HFFc6 (cell line): ENCODE results near the gene UBE2V1. TPM values are rescaled to one million over a fixed set of nuclear protein-coding genes. Genes with fewer than 3 reads are reported as not detected.

ENCODE experiments used
- DNase-seq: peaks from one replicate; pipeline ENCODE4 v3.0.0-alpha.2; 2018
- H3K27ac Mint-ChIP-seq: 2 replicates; pipeline ENCODE4 v1.8.0; 2020; ENCODE audit warnings: mild to moderate bottlenecking, mixed read lengths
- H3K27me3 Mint-ChIP-seq: 2 replicates; pipeline ENCODE4 v1.8.0; 2021; ENCODE audit warnings: mild to moderate bottlenecking, moderate library complexity, mixed read lengths; ENCODE audit not compliant: insufficient read depth
- H3K36me3 Mint-ChIP-seq: 2 replicates; pipeline ENCODE4 v1.8.0; 2021; ENCODE audit warnings: low read depth, mixed read lengths
- H3K4me1 Mint-ChIP-seq: 2 replicates; pipeline ENCODE4 v1.8.0; 2020; ENCODE audit warnings: low read depth, mixed read lengths
- H3K4me3 Mint-ChIP-seq: 2 replicates; pipeline ENCODE4 v1.8.0; 2020; ENCODE audit warnings: mild to moderate bottlenecking, moderate library complexity, mixed read lengths
- H3K9me3 Mint-ChIP-seq: 2 replicates; pipeline ENCODE4 v1.8.0; 2020; ENCODE audit warnings: mild to moderate bottlenecking, mixed read lengths
- CTCF ChIP-seq: fragments of 200-600 bp; sonication (generic); IDR thresholded peaks from 2 replicates; pipeline ENCODE4 v1.5.0; 2021; ENCODE audit warnings: antibody characterized with exemption, mild to moderate bottlenecking
- total RNA-seq, 6 experiments: library from RNA; stranded (reverse); fragmentation: NEBNext Ultra II Directional; extraction: Animal tissue kit (Norgen Biotek cat#: 25700); gene quantifications; 2 replicates in 1 of 6; 3 replicates in 5 of 6; pipeline ENCODE4 v1.2.3, GENCODE V29; 2021

Gene UBE2V1
- total RNA-seq, 6 experiments from 2014 or later = 192 to 242 (median 210) TPM

GRCh38 chr20:50097843-50098242 is 15.1 kb downstream of the UBE2V1 start:
- peaks cover 1% of the 10 kb centered on the region; the same call in 1 of the 2 replicates for H3K27me3 Mint-ChIP-seq
- H3K4me1 Mint-ChIP-seq = peaks cover 66% of the 10 kb centered on the region
- no peak overlapping the region for H3K27ac Mint-ChIP-seq
- H3K9me3 Mint-ChIP-seq = no peaks in the 10 kb centered on the region
- no peak for TF ChIP-seq CTCF
- H3K36me3 Mint-ChIP-seq = peaks cover 43% of the 10 kb centered on the region
- no peak for DNase-seq
- no peak overlapping the region for H3K4me3 Mint-ChIP-seq

GRCh38 chr20:50096237-50096636 is 16.7 kb downstream of the UBE2V1 start:
- no peaks in the 10 kb centered on the region for H3K9me3 Mint-ChIP-seq
- H3K27ac Mint-ChIP-seq = peak overlapping the region; percentile 60; the same call in 1 of the 2 replicates
- H3K4me3 Mint-ChIP-seq = no peak overlapping the region
- H3K4me1 Mint-ChIP-seq = peaks cover 59% of the 10 kb centered on the region
- peaks cover 34% of the 10 kb centered on the region for H3K36me3 Mint-ChIP-seq
- DNase-seq = no peak
- H3K27me3 Mint-ChIP-seq = peaks cover 3% of the 10 kb centered on the region; the same call in 1 of the 2 replicates
- TF ChIP-seq CTCF = no peak

GRCh38 chr20:50095476-50096078 is 17.4 kb downstream of the UBE2V1 start:
- peak overlapping the region; percentile 60 for H3K27ac Mint-ChIP-seq
- peaks cover 57% of the 10 kb centered on the region for H3K4me1 Mint-ChIP-seq
- TF ChIP-seq CTCF = no peak

GRCh38 chr20:50094522-50094921 is 18.4 kb downstream of the UBE2V1 start:
- no peak overlapping the region for H3K27ac Mint-ChIP-seq
- no peak for TF ChIP-seq CTCF
- peaks cover 61% of the 10 kb centered on the region for H3K4me1 Mint-ChIP-seq
- H3K27me3 Mint-ChIP-seq = peaks cover 3% of the 10 kb centered on the region; the same call in 1 of the 2 replicates
- DNase-seq = no peak
- no peak overlapping the region for H3K4me3 Mint-ChIP-seq
- H3K9me3 Mint-ChIP-seq = no peaks in the 10 kb centered on the region
- peaks cover 34% of the 10 kb centered on the region for H3K36me3 Mint-ChIP-seq

More at GRCh38 chr20:50095476-50096078, 17.4 kb downstream of the UBE2V1 start:
- no peaks in the 10 kb centered on the region for H3K9me3 Mint-ChIP-seq
- H3K4me3 Mint-ChIP-seq = no peak overlapping the region
- peaks cover 3% of the 10 kb centered on the region; the same call in 1 of the 2 replicates for H3K27me3 Mint-ChIP-seq
- peaks cover 34% of the 10 kb centered on the region for H3K36me3 Mint-ChIP-seq
- DNase-seq = no peak

- H3K27me3 Mint-ChIP-seq = peaks cover 2% of the 10 kb centered on the region; the same call in 1 of the 2 replicates
- peak overlapping the region; percentile 33 for H3K27ac Mint-ChIP-seq
- peak overlapping the region; percentile 24; the same call in 1 of the 2 replicates for H3K4me3 Mint-ChIP-seq
- peaks cover 34% of the 10 kb centered on the region for H3K36me3 Mint-ChIP-seq
- no peak for TF ChIP-seq CTCF
- peaks cover 48% of the 10 kb centered on the region for H3K4me1 Mint-ChIP-seq
- no peaks in the 10 kb centered on the region for H3K9me3 Mint-ChIP-seq
- no peak for DNase-seq
These were observed 19.7 kb downstream of the UBE2V1 start for GRCh38 chr20:50093240-50093639.
